Measurements from ENCODE around the gene GPR179. TPM values are rescaled to one million over a fixed set of nuclear protein-coding genes. Genes with fewer than 3 reads are reported as not detected.
"Not testable (repeated sequence)": the region's sequence is repeated elsewhere in the genome, so short reads cannot be mapped to it uniquely, and the experiment has no call there.

The GPR179 gene
- total RNA-seq, 1 experiment from 2014 or later: 0.17 TPM

GRCh38 chr17:38296834-38297517 is 46.8 kb downstream of the GPR179 start, which contains the start of gene MRPL45:
MRPL45 (plus strand) TSS chr17:38297168; CDS start chr17:38297184, 16 bp downstream.
- Histone ChIP-seq H3K9ac (ENCODE audit: low read length) (peak within 1 kb of the TSS; percentile 75), H3K27ac (ENCODE audit: low read depth, low read length) (peak within 1 kb of the TSS; percentile 68), H3K4me2 (ENCODE audit: low read length) (peak within 1 kb of the TSS; percentile 68), H3K4me3 (replicated peaks in 1 of 2; ENCODE audit: low read depth in 1 of 2, low read length in 2 of 2) (peak within 1 kb of the TSS; percentile 54 to 66)
- peak; percentile 92 for TF ChIP-seq YY1 (IDR thresholded peaks at IDR 0.05; ENCODE audit: extremely low read depth, insufficient replicate concordance, low read depth, low read length)
- TF ChIP-seq POLR2AphosphoS5 (IDR thresholded peaks at IDR 0.05; ENCODE audit: low read depth, low read length): peak; percentile 42; the same call in 1 of the 2 replicates
- TF ChIP-seq CBX3 (IDR thresholded peaks at IDR 0.05; ENCODE audit: low read depth): peak; percentile 37; the same call in 1 of the 2 replicates
- peak; percentile 93 for TF ChIP-seq MAX (IDR thresholded peaks at IDR 0.05)
- peak; percentile 89 for TF ChIP-seq SP1 (IDR thresholded peaks at IDR 0.05; ENCODE audit: low read depth)
- RAD21 ChIA-PET (ENCODE audit: low non-redundant PET in 1 of 2, low total read pairs in 2 of 2, uncharacterized antibody in 2 of 2, unreplicated experiment in 2 of 2); intact Hi-C loops (cut with micrococcal nuclease); H3K27me3 ChIP-seq (ENCODE audit: insufficient read depth, low read length); H2AFZ ChIP-seq (ENCODE audit: low read depth, low read length, poor library complexity, severe bottlenecking); H3K9me2 ChIP-seq (ENCODE audit: insufficient read depth); POLR2A ChIA-PET; H4K20me1 ChIP-seq (ENCODE audit: insufficient read depth); H3K9me3 ChIP-seq (ENCODE audit: control insufficient read depth in 1 of 2, insufficient read depth in 1 of 2, low read depth in 1 of 2, low read length in 2 of 2); H3K36me3 ChIP-seq (ENCODE audit: control insufficient read depth in 1 of 2, insufficient read depth in 2 of 2, low read length in 2 of 2); H3K4me1 ChIP-seq (ENCODE audit: control insufficient read depth in 1 of 2, insufficient read depth in 2 of 2, low read length in 2 of 2); BruUV-seq (replicated peaks); H3K79me2 ChIP-seq (ENCODE audit: insufficient read depth, low read length): not testable (repeated sequence)
- ATAC-seq (peak; percentile 93), DNase-seq (ENCODE audit: low read depth, low spot score) (peak; percentile 93)
- CTCF ChIA-PET: interaction anchor here (1.3 kb wide), 1 partner anchor 25 kb away, joined by 6 read pairs; no protein-coding TSS in a partner anchor

GRCh38 chr17:38295602-38296365 is 48.0 kb downstream of the GPR179 start:
- H3K9me3 ChIP-seq (ENCODE audit: control insufficient read depth in 1 of 2, insufficient read depth in 1 of 2, low read depth in 1 of 2, low read length in 2 of 2); H4K20me1 ChIP-seq (ENCODE audit: insufficient read depth); ATAC-seq; RAD21 ChIA-PET (ENCODE audit: low non-redundant PET in 1 of 2, low total read pairs in 2 of 2, uncharacterized antibody in 2 of 2, unreplicated experiment in 2 of 2); H3K9me2 ChIP-seq (ENCODE audit: insufficient read depth); H3K4me1 ChIP-seq (ENCODE audit: control insufficient read depth in 1 of 2, insufficient read depth in 2 of 2, low read length in 2 of 2); H3K79me2 ChIP-seq (ENCODE audit: insufficient read depth, low read length); DNase-seq (ENCODE audit: low read depth, low spot score); intact Hi-C loops (cut with micrococcal nuclease); H3K27me3 ChIP-seq (ENCODE audit: insufficient read depth, low read length); H2AFZ ChIP-seq (ENCODE audit: low read depth, low read length, poor library complexity, severe bottlenecking); H3K4me3 ChIP-seq (replicated peaks in 1 of 2; ENCODE audit: low read depth in 1 of 2, low read length in 2 of 2); H3K4me2 ChIP-seq (ENCODE audit: low read length); POLR2A ChIA-PET; H3K9ac ChIP-seq (ENCODE audit: low read length); H3K36me3 ChIP-seq (ENCODE audit: control insufficient read depth in 1 of 2, insufficient read depth in 2 of 2, low read length in 2 of 2): not testable (repeated sequence)
- BruUV-seq (replicated peaks): TSS peak; percentile 88
- H3K27ac ChIP-seq (ENCODE audit: low read depth, low read length): peak overlapping the region; percentile 68; the same call in 1 of the 2 replicates
- CTCF ChIA-PET: interaction anchor here (1.3 kb wide), 1 partner anchor 26 kb away, joined by 6 read pairs; no protein-coding TSS in a partner anchor

DNA sequence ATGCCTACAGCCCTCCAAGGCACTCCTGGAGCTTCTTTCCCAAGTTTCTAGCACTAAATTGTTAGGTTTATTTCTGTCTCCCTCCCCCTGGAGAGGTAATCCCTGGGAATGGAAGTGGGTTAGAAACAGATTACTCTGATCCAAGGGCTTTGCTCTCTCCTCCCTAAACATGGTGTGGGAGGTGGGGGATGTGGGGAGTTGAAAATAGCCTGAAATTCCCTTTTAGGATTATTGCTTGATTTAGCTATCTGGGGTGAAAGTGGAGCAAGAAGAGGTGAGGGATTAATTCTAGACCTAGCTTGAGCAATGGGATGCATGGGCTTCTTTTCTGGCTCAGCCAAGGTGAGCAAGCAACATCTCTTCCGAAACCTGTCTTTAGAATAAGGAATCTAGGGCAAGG is 54.0 kb downstream of the GPR179 start:
- H2AFZ ChIP-seq (ENCODE audit: low read depth, low read length, poor library complexity, severe bottlenecking); CTCF ChIA-PET; RAD21 ChIA-PET (ENCODE audit: low non-redundant PET in 1 of 2, low total read pairs in 2 of 2, uncharacterized antibody in 2 of 2, unreplicated experiment in 2 of 2); H3K79me2 ChIP-seq (ENCODE audit: insufficient read depth, low read length); H3K4me3 ChIP-seq (replicated peaks in 1 of 2; ENCODE audit: low read depth in 1 of 2, low read length in 2 of 2); POLR2A ChIA-PET; intact Hi-C loops (cut with micrococcal nuclease); H3K36me3 ChIP-seq (ENCODE audit: control insufficient read depth in 1 of 2, insufficient read depth in 2 of 2, low read length in 2 of 2); H3K9me2 ChIP-seq (ENCODE audit: insufficient read depth); H3K27me3 ChIP-seq (ENCODE audit: insufficient read depth, low read length); H3K9ac ChIP-seq (ENCODE audit: low read length); DNase-seq (ENCODE audit: low read depth, low spot score); H3K4me2 ChIP-seq (ENCODE audit: low read length); ATAC-seq; H4K20me1 ChIP-seq (ENCODE audit: insufficient read depth); H3K27ac ChIP-seq (ENCODE audit: low read depth, low read length); BruUV-seq (replicated peaks); H3K9me3 ChIP-seq (ENCODE audit: control insufficient read depth in 1 of 2, insufficient read depth in 1 of 2, low read depth in 1 of 2, low read length in 2 of 2): not testable (repeated sequence)
- peaks cover 5 to 19% of the 10 kb centered on the region in 2 experiments for H3K4me1 ChIP-seq (ENCODE audit: control insufficient read depth in 1 of 2, insufficient read depth in 2 of 2, low read length in 2 of 2)

Measured in HCT116 (cell line).